ENCODE measurements around the gene RNU4-1.

DNA sequence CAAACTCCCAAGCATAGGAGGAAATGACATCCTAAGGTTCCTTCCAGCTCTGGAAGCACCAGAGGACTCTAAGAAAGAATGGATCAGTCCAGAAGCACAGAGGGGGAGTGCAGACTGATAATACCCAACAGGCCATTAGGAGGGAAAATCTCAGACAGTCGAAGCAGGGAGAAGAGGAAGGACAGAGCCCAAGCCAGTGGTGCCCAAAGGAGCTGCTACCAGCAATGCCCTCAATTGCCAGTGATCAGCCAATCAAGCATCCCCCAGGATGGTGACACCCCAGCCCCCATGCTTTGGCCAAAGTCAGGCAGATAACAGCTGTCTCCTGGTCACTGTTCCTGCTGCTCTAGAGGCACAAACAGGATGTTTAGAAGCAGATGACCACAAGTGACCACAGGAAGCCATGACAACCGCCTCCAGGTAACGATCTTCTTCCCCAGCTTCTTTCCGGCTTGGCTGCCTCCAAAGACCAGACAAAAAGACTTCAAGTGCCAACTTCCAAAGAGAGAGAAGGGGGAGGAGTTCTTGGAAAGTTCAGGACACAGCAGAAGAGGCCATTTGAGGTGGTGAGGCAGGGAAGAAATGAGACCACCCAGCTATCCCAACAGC is 43.7 kb downstream of the RNU4-1 start:
- TF ChIP-seq, protein P1, sequence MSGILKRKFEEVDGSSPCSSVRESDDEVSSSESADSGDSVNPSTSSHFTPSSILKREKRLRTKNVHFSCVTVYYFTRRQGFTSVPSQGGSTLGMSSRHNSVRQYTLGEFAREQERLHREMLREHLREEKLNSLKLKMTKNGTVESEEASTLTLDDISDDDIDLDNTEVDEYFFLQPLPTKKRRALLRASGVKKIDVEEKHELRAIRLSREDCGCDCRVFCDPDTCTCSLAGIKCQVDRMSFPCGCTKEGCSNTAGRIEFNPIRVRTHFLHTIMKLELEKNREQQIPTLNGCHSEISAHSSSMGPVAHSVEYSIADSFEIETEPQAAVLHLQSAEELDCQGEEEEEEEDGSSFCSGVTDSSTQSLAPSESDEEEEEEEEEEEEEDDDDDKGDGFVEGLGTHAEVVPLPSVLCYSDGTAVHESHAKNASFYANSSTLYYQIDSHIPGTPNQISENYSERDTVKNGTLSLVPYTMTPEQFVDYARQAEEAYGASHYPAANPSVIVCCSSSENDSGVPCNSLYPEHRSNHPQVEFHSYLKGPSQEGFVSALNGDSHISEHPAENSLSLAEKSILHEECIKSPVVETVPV (CRISPR knock-in tag; IDR thresholded peaks at IDR 0.05) = no peak
- TF ChIP-seq RARB (CRISPR knock-in tag; IDR thresholded peaks at IDR 0.05) (no peak), OSR1 (CRISPR knock-in tag; IDR thresholded peaks at IDR 0.05) (no peak), ZFP30 (CRISPR knock-in tag; IDR thresholded peaks at IDR 0.05) (no peak), CREB5 (CRISPR knock-in tag; IDR thresholded peaks at IDR 0.05; ENCODE audit: low read depth) (no peak)

Data from SK-N-SH treated with all-trans-retinoic acid at 6 μM for 48 hours (cell line).